IPS DF 6.9 (cell line): ENCODE results near the gene TENM4.

Experiments
- DNase-seq: peaks from one replicate; pipeline ENCODE4 v3.0.0-alpha.2; 2013; ENCODE audit warnings: low read depth, low spot score
- H3K27ac ChIP-seq: one replicate; pipeline ENCODE4 v1.5.1; 2013; ENCODE audit warnings: low read length, control low read depth
- H3K27me3 ChIP-seq: 2 replicates; pipeline ENCODE4 v1.6.1; 2013; ENCODE audit warnings: mild to moderate bottlenecking, low read length; ENCODE audit not compliant: control insufficient read depth, insufficient read depth
- H3K36me3 ChIP-seq: 2 replicates; pipeline ENCODE4 v1.6.1; 2013; ENCODE audit warnings: low read length; ENCODE audit not compliant: control insufficient read depth, insufficient read depth
- H3K4me1 ChIP-seq: 2 replicates; pipeline ENCODE4 v1.6.1; 2013; ENCODE audit warnings: low read length; ENCODE audit not compliant: control insufficient read depth, insufficient read depth
- H3K4me3 ChIP-seq: 2 replicates; pipeline ENCODE4 v1.5.1; 2013; ENCODE audit warnings: mild to moderate bottlenecking, low read length
- H3K9me3 ChIP-seq: 2 replicates; pipeline ENCODE4 v1.6.1; 2013; ENCODE audit warnings: low read length, inconsistent platforms; ENCODE audit not compliant: control insufficient read depth, insufficient read depth
- WGBS: extraction: QIAGEN DNeasy Blood & Tissue Kit; methylation state at CpG from one replicate; pipeline ENCODE4 v1.1.7; 2013; ENCODE audit warnings: mixed read lengths, missing lambda C conversion rate; ENCODE audit not compliant: insufficient read length, insufficient coverage; 5-methylcytosine and 5-hydroxymethylcytosine counted together

The TENM4 gene

GRCh38 chr11:78656327-78656726, 784.5 kb downstream of the TENM4 start:
- no peak overlapping the region for H3K4me3 ChIP-seq
- no peak for DNase-seq
- H3K4me1 ChIP-seq = no peaks in the 10 kb centered on the region
- no peak overlapping the region for H3K27ac ChIP-seq
- H3K27me3 ChIP-seq = no peaks in the 10 kb centered on the region
- H3K9me3 ChIP-seq = no peaks in the 10 kb centered on the region
- H3K36me3 ChIP-seq = no peaks in the 10 kb centered on the region
- no CpG with 5 or more reads among the region's 4 CpGs for WGBS

GRCh38 chr11:78655561-78655960, 785.3 kb downstream of the TENM4 start:
- H3K4me1 ChIP-seq = no peaks in the 10 kb centered on the region
- no peaks in the 10 kb centered on the region for H3K27me3 ChIP-seq
- H3K4me3 ChIP-seq = no peak overlapping the region
- no peak for DNase-seq
- H3K27ac ChIP-seq = no peak overlapping the region
- WGBS = no CpG with 5 or more reads among the region's 5 CpGs
- H3K36me3 ChIP-seq = no peaks in the 10 kb centered on the region
- no peaks in the 10 kb centered on the region for H3K9me3 ChIP-seq

- WGBS = no CpG with 5 or more reads among the region's 5 CpGs
- no peak for DNase-seq
- H3K9me3 ChIP-seq = no peaks in the 10 kb centered on the region
Observed at GRCh38 chr11:78654866-78655265, 786.0 kb downstream of the TENM4 start.

DNA sequence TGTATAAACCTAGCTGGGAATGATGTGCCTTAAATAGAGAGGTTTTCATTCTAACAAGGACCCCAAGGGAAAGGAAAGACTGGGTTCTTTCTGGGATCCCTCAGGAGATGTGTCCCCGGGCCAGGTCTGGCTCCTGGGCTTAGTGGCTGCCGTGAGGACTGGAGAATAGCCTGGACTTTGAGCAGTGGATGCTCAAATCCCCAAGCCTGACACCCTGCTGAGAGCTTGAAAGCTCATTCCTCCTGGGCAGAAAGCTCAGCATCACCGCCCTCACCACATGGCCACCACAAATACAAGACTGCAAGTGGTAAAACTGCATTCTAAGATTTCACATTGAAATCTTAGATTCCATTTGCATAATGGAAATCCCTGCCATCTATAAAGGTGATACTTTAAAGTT, 786.8 kb downstream of the TENM4 start:
- Histone ChIP-seq H3K4me3 (no peak overlapping the region), H3K9me3 (no peaks in the 10 kb centered on the region), H3K4me1 (no peaks in the 10 kb centered on the region; the same call in 1 of the 2 replicates), H3K27ac (no peak overlapping the region), H3K27me3 (no peaks in the 10 kb centered on the region), H3K36me3 (no peaks in the 10 kb centered on the region)
- DNase-seq = no peak
- WGBS = no CpG with 5 or more reads among the region's 3 CpGs

More at GRCh38 chr11:78654866-78655265, 786.0 kb downstream of the TENM4 start:
- Histone ChIP-seq H3K4me3 (no peak overlapping the region), H3K27me3 (no peaks in the 10 kb centered on the region), H3K27ac (no peak overlapping the region), H3K4me1 (no peaks in the 10 kb centered on the region), H3K36me3 (no peaks in the 10 kb centered on the region)

DNA sequence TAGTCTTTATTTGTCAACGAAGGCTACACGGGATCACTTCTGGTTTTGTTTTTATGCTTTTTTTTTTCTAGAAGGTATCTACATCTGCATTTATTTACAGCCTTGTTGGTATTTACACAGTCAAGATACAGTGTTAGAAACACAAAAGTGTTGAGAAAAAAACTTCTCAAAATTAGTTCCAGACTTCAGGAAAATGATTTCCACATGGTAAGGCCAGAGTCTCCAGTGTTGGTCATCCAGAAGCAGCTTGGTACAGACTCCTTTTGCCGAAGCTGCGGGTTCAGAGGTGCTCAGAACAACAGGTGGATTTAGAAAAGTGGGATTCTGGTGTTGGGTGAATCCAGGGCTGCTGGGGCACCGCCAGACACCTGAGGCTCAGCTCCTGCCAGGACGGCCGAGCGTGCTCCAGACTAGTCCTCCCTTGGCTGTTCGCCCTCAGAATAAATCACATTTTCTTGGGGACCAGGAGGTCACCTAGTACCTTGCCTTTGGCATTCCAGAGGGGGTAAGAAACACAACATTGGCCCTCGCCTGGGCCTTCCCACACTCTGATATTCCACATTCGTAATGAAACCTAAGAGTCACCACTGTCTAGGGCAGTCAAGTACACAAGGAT, 787.4 kb downstream of the TENM4 start:
- WGBS = no CpG with 5 or more reads among the region's 11 CpGs
- H3K36me3 ChIP-seq = no peaks in the 10 kb centered on the region
- H3K27me3 ChIP-seq = no peaks in the 10 kb centered on the region
- H3K4me3 ChIP-seq = no peak overlapping the region
- H3K9me3 ChIP-seq = no peaks in the 10 kb centered on the region
- no peak for DNase-seq
- no peaks in the 10 kb centered on the region; the same call in 1 of the 2 replicates for H3K4me1 ChIP-seq
- H3K27ac ChIP-seq = no peak overlapping the region

DNA sequence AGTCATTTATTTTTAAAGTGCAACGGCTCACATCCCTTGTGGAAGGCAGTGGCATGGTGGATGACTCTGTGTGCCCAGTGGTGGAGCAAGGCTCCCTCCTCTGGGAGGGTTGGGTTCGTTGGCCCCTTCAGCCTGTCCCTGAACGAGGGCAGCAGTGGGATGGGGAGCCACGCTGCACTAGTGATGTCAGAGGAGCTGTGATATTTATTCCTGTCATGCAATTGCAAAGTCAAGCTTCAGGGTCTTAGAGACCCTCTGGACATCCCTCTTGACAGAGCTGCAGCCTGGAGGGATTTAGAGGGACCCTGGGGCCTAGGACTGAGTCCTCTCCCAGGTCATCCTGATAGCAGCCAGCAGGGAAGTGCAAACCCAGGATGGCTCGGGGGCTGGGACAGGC, 788.0 kb downstream of the TENM4 start:
- Histone ChIP-seq H3K4me1 (no peaks in the 10 kb centered on the region; the same call in 1 of the 2 replicates), H3K36me3 (no peaks in the 10 kb centered on the region), H3K4me3 (no peak overlapping the region), H3K9me3 (no peaks in the 10 kb centered on the region), H3K27ac (no peak overlapping the region), H3K27me3 (no peaks in the 10 kb centered on the region)
- no peak for DNase-seq
- WGBS = no CpG with 5 or more reads among the region's 5 CpGs

DNA sequence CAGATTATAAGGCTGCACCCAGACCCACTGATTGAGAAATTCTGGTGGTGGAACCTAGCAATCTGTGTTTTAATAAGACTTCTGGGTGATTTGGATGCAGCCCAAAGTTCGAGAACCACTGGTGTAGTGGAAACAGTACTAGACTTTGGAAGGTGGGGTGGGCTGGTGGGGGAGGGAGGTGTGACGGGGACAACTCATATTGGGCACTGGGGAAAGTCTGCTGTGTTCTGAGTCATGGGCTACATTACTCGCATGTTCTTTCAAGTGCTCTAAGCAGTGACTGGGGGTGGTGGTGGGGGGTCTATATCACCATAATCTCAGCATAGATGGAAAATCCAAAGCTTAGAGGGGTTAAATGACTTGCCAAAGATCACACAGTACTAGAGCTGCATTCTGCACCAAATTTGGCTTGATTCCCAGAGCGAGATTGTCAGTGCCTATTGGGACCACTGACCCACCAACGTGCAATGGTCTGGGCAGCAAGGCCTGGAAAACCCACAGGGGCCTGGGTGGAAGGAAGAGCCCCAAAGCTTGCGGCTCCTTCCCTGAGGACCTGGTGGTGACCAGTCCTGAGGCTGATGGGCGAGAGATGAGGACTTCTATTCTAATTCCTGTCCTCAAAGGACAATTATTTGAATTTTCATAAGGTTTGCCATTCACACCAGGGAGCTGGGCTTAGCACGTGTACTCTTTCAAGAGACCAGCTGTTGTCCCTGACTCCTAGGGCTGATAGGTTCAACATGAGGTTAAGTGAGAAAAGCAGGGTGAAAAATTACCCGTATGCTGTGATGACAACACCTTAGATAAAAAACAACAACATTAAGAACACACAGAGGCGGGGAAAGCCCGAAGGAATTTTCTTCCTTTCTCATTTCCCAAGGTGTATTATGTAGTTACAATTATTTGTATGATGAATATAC, 788.6 kb downstream of the TENM4 start:
- H3K27ac ChIP-seq = no peak overlapping the region
- H3K4me3 ChIP-seq = no peak overlapping the region
- no peaks in the 10 kb centered on the region; the same call in 1 of the 2 replicates for H3K4me1 ChIP-seq
- no peaks in the 10 kb centered on the region for H3K36me3 ChIP-seq
- DNase-seq = no peak
- no peaks in the 10 kb centered on the region for H3K9me3 ChIP-seq
- no peaks in the 10 kb centered on the region for H3K27me3 ChIP-seq
- WGBS = no CpG with 5 or more reads among the region's 11 CpGs

DNA sequence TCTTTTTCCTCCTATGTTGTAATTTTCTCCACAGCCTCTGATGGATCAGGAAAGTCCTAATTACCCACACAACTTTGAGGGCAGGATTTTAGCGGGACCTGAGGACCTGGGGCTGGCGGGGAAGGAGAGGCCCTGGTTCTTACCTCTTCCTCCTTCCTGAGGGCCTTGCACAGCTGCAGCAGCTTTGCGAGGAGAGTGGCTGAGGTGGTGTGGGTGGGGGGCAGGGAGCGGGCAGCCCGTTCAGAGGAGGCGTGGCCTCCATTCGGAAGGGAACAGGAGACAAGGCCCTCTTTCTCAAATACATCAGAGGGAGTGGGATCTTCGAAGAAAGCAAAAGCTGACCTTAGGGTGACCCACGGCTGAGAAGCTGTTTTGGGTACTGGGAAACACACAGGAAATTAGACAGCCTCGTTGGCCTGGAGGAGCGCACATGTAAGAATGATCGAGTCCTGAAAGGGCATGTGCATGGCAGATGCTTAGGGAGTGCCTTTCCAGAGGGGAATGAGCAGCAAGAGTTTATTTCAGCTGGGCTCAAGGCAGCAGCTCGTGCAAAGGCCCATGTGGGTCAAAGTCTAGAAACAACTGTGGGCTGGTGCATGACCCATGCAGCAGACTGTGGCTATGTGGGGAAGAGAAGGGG, 789.6 kb downstream of the TENM4 start:
- Histone ChIP-seq H3K27ac (no peak overlapping the region), H3K9me3 (no peaks in the 10 kb centered on the region), H3K27me3 (no peaks in the 10 kb centered on the region), H3K36me3 (no peaks in the 10 kb centered on the region), H3K4me3 (no peak overlapping the region), H3K4me1 (no peaks in the 10 kb centered on the region; the same call in 1 of the 2 replicates)
- no peak for DNase-seq
- no CpG with 5 or more reads among the region's 13 CpGs for WGBS

DNA sequence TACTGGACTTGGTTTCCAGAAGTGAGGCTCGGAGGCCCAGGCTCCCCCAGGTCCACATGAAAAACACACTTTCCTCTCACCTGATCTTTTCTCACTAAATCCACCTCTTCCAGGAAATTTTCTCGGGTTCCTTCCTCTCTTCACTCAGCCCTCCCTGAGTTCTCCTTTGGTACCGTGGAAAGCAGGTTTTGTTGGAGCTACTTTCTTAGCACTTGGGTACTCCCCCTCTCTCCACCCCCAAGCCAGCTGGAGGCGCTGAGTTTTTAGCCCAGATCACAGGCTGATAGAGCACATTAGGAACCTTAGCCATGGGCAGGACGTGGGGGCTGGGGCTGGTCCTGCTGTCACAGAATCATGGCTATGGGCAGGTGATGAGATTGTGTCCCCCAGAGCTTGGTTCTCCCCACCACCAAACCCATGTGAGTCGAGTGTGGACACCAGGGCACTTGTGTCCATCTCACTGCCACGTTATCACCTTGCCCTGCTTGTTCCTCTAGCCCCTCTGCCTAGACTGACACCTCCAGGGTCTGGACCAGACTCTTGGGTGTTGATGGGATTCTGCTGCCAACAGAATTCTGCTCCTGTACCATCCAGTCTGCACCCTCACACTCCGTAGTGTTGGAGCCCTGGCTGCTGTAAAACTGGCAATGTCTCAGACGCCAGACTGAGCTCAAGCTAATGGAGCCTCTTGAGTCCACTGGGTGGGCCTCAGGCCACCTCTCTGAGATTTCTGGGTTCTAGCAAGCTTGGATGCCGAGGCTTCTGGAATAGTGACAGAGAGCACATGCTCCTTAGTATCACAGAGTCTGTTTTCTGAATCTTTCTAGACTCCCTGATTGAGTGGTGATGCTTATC, 791.2 kb downstream of the TENM4 start:
- WGBS = no CpG with 5 or more reads among the region's 10 CpGs
- DNase-seq = no peak

More for the DNA sequence above, 791.2 kb downstream of the TENM4 start:
- H3K4me3 ChIP-seq = no peak overlapping the region
- no peaks in the 10 kb centered on the region for H3K36me3 ChIP-seq
- no peaks in the 10 kb centered on the region for H3K9me3 ChIP-seq
- no peaks in the 10 kb centered on the region; the same call in 1 of the 2 replicates for H3K4me1 ChIP-seq
- no peaks in the 10 kb centered on the region for H3K27me3 ChIP-seq
- no peak overlapping the region for H3K27ac ChIP-seq
